A549 (cell line): Measurements from ENCODE around the gene GPNMB. TPM values are rescaled to one million over a fixed set of nuclear protein-coding genes. Genes with fewer than 3 reads are reported as not detected.

Source experiments
- ATAC-seq, 2 experiments: fragments of 200-7000 bp in 1 of 2; fragments of >200 bp in 1 of 2; cut with Nextera tagmentation in 1 of 2; cut with Tn5 transposase in 1 of 2; 3 replicates each; pipeline versions ENCODE4 v1.8.0 to v1.9.1; 2018 to 2020; ENCODE audit warnings: mild to moderate bottlenecking in 1 of 2, moderate library complexity in 1 of 2
- CTCF ChIA-PET: fragments of 300-600 bp; sonication (Branson Sonifier 250); formaldehyde crosslinking; extraction: SDS; loops from one replicate; lab custom pipeline; 2021; ENCODE audit warnings: antibody characterized with exemption, inconsistent platforms; lab: Yijun Ruan, JAX
- POLR2A ChIA-PET: fragments of 350-600 bp; formaldehyde crosslinking; extraction: SDS; loops from one replicate; lab custom pipeline; 2021; ENCODE audit warnings: antibody characterized with exemption, inconsistent platforms; lab: Yijun Ruan, JAX
- DNase-seq, 2 experiments: peaks; one replicate each; pipeline versions ENCODE4 v3.0.0 to v3.0.0-alpha.2; 2011 to 2016; ENCODE audit warnings: low read depth in 1 of 2, low spot score in 1 of 2
- FAIRE-seq: peaks from 2 replicates; lab custom pipeline; 2011; peaks lifted over from hg19 to GRCh38; lab: Jason Lieb, UNC
- H3K27ac ChIP-seq, 2 experiments: fragments of >200 bp; sonication (Bioruptor Twin); formaldehyde crosslinking; 3 replicates each; pipeline ENCODE4 v1.5.1; 2016 to 2017
- H3K4me1 ChIP-seq: fragments of >200 bp; sonication (Bioruptor Twin); formaldehyde crosslinking; 3 replicates; pipeline ENCODE4 v1.6.1; 2016
- H3K4me2 ChIP-seq: fragments of >200 bp; sonication (Bioruptor Twin); formaldehyde crosslinking; 3 replicates; pipeline ENCODE4 v1.6.1; 2016
- H3K4me3 ChIP-seq: fragments of >200 bp; sonication (Bioruptor Twin); formaldehyde crosslinking; 3 replicates; pipeline ENCODE4 v1.5.1; 2016
- H3K9me3 ChIP-seq: fragments of >200 bp; sonication (Bioruptor Twin); formaldehyde crosslinking; 3 replicates; pipeline ENCODE4 v1.6.1; 2016
- BCL3 ChIP-seq: fragments of >200 bp; sonication (Bioruptor Twin); formaldehyde crosslinking; IDR thresholded peaks from 3 replicates; pipeline ENCODE4 v1.6.1; 2016
- CEBPB ChIP-seq, 2 experiments: fragments of >200 bp in 1 of 2; sonication (Bioruptor Twin) in 1 of 2; formaldehyde crosslinking in 1 of 2; IDR thresholded peaks; 2 replicates each; pipeline ENCODE4 v1.6.1; 2012 to 2016
- ELK1 ChIP-seq: fragments of 150-350 bp; IDR thresholded peaks from 2 replicates; pipeline ENCODE4 v1.6.1; 2014; ENCODE audit warnings: low read depth, mild to moderate bottlenecking, low read length
- EP300 ChIP-seq, 2 experiments: fragments of >200 bp; sonication (Bioruptor Twin); formaldehyde crosslinking; IDR thresholded peaks; 2 replicates in 1 of 2; 3 replicates in 1 of 2; pipeline ENCODE4 v1.6.1; 2016 to 2017
- FOSB ChIP-seq: fragments of 250-450 bp; sonication (Bioruptor Pico); IDR thresholded peaks from 2 replicates; pipeline ENCODE4 v1.5.0; 2020; ENCODE audit warnings: mild to moderate bottlenecking, moderate library complexity
- FOXS1 ChIP-seq: fragments of 250-450 bp; sonication (Bioruptor Pico); IDR thresholded peaks from 2 replicates; pipeline ENCODE4 v1.5.0; 2020; ENCODE audit warnings: mild to moderate bottlenecking, moderate library complexity
- GATA3 ChIP-seq: IDR thresholded peaks from 2 replicates; pipeline ENCODE4 v1.6.1; 2012; ENCODE audit warnings: borderline replicate concordance
- HEYL ChIP-seq: fragments of 250-450 bp; sonication (Bioruptor Pico); IDR thresholded peaks from 2 replicates; pipeline ENCODE4 v1.8.0; 2021; ENCODE audit warnings: mild to moderate bottlenecking, moderate library complexity
- HMGXB4 ChIP-seq: fragments of 250-450 bp; sonication (Bioruptor Pico); IDR thresholded peaks from 2 replicates; pipeline ENCODE4 v1.5.0; 2021; ENCODE audit warnings: mild to moderate bottlenecking, moderate library complexity, borderline replicate concordance
- JUNB ChIP-seq: fragments of >200 bp; sonication (Bioruptor Twin); formaldehyde crosslinking; IDR thresholded peaks from 2 replicates; pipeline ENCODE4 v1.6.1; 2016
- KDM5A ChIP-seq: fragments of 200-600 bp; sonication (generic); IDR thresholded peaks from 2 replicates; pipeline ENCODE4 v1.6.1; 2016; ENCODE audit warnings: antibody characterized with exemption, mild to moderate bottlenecking
- MYC ChIP-seq: IDR thresholded peaks from 2 replicates; pipeline ENCODE4 v1.6.1; 2012; ENCODE audit warnings: mild to moderate bottlenecking, inconsistent platforms, low read length, improper control_type of control experiment, borderline replicate concordance
- NPAS2 ChIP-seq: fragments of 250-450 bp; sonication (Bioruptor Pico); IDR thresholded peaks from 2 replicates; pipeline ENCODE4 v1.8.0; 2022; ENCODE audit warnings: mild to moderate bottlenecking, moderate library complexity, borderline replicate concordance
- PBX3 ChIP-seq: IDR thresholded peaks from 2 replicates; pipeline ENCODE4 v1.6.1; 2012
- RAD21 ChIP-seq, 2 experiments: fragments of >200 bp in 1 of 2; sonication (Bioruptor Twin) in 1 of 2; formaldehyde crosslinking in 1 of 2; IDR thresholded peaks in 1 of 2; conservative IDR thresholded peaks in 1 of 2; 2 replicates in 1 of 2; 3 replicates in 1 of 2; pipeline ENCODE4 v1.6.1; 2012 to 2018; ENCODE audit warnings: inconsistent platforms in 1 of 2
- RARB ChIP-seq: fragments of 250-450 bp; sonication (Bioruptor Pico); IDR thresholded peaks from 2 replicates; pipeline ENCODE4 v1.8.0; 2021; ENCODE audit warnings: mild to moderate bottlenecking, moderate library complexity
- RCOR1 ChIP-seq: fragments of 150-350 bp; IDR thresholded peaks from 2 replicates; pipeline ENCODE4 v1.6.1; 2014; ENCODE audit warnings: antibody characterized with exemption, low read length, low read depth
- REST ChIP-seq: fragments of 200-600 bp; sonication (generic); IDR thresholded peaks from 2 replicates; pipeline ENCODE4 v1.6.1; 2016; ENCODE audit warnings: antibody characterized with exemption, mild to moderate bottlenecking, moderate library complexity
- RNF2 ChIP-seq: fragments of 200-600 bp; sonication (generic); IDR thresholded peaks from 2 replicates; pipeline ENCODE4 v1.6.1; 2016; ENCODE audit warnings: low read depth, mild to moderate bottlenecking, antibody characterized with exemption, moderate library complexity, borderline replicate concordance
- SMC3 ChIP-seq: fragments of >200 bp; sonication (Bioruptor Twin); formaldehyde crosslinking; IDR thresholded peaks from 3 replicates; pipeline ENCODE4 v1.6.1; 2018; ENCODE audit warnings: inconsistent platforms
- TFCP2L1 ChIP-seq: fragments of 250-450 bp; sonication (Bioruptor Pico); IDR thresholded peaks from 2 replicates; pipeline ENCODE4 v1.5.0; 2021; ENCODE audit warnings: mild to moderate bottlenecking
- TP53 ChIP-seq: fragments of 250-450 bp; sonication (Bioruptor Pico); IDR thresholded peaks from 2 replicates; pipeline ENCODE4 v1.5.0; 2021; ENCODE audit warnings: mild to moderate bottlenecking, moderate library complexity
- USF2 ChIP-seq: fragments of 450-650 bp; IDR thresholded peaks from 2 replicates; pipeline ENCODE4 v1.6.1; 2014; ENCODE audit warnings: antibody characterized with exemption
- ZSCAN20 ChIP-seq: fragments of 250-450 bp; sonication (Bioruptor Pico); IDR thresholded peaks from 2 replicates; pipeline ENCODE4 v1.8.0; 2022; ENCODE audit warnings: mild to moderate bottlenecking, moderate library complexity
- WGBS: methylation state at CpG from one replicate; pipeline ENCODE4 v1.1.6; 2017; ENCODE audit errors: missing lambda C conversion rate; 5-methylcytosine and 5-hydroxymethylcytosine counted together
- polyA plus RNA-seq, 4 experiments: library from polyadenylated mRNA; depleted of rRNA in 3 of 4; stranded (reverse); fragments of >200 nt; fragmentation: RNase III in 1 of 4; extraction: RNeasy Plus Mini Kit Qiagen cat#74134 plus additional on column Dnase treatment in 1 of 4; gene quantifications; 2 replicates in 3 of 4; 3 replicates in 1 of 4; pipeline ENCODE4 v1.2.3, GENCODE V29; 2011 to 2017

Gene GPNMB
- polyA plus RNA-seq, 2 of the 4 experiments (the other 2 are of a cell fraction): 3.3 to 4.7 TPM

- TF ChIP-seq RAD21 (conservative IDR thresholded peaks at IDR 0.05 in 1 of 2, IDR thresholded peaks at IDR 0.05 in 1 of 2) (no peak), ELK1 (no peak)
These were observed 2.9 kb downstream of the GPNMB start (continued) for GRCh38 chr7:23249486-23249885.

- Histone ChIP-seq H3K4me1 (no peaks in the 10 kb centered on the region), H3K4me3 (no peak overlapping the region), H3K4me2 (no peak overlapping the region), H3K9me3 (0 out of 3 replicates have a peak, but pooled peaks cover 5% of the 10 kb centered on the region), H3K27ac (no peak overlapping the region)
- POLR2A ChIA-PET: no interaction called here
- CTCF ChIA-PET: interaction anchor here (0.9 to 1.9 kb wide), 6 partner anchors 8 to 694 kb away, joined by 3 to 9 read pairs (median 3); no protein-coding TSS in a partner anchor
- no peak for DNase-seq
- no peak for FAIRE-seq
- TF ChIP-seq KDM5A (no peak), NPAS2 (no peak), EP300 (IDR thresholded peaks at IDR 0.05) (no peak), JUNB (no peak), RARB (no peak), TP53 (CRISPR knock-in tag) (no peak), RAD21 (conservative IDR thresholded peaks at IDR 0.05 in 1 of 2, IDR thresholded peaks at IDR 0.05 in 1 of 2) (no peak), HMGXB4 (CRISPR knock-in tag) (no peak)
- 37% methylated on average over 7 of the region's 7 CpGs for WGBS
- ATAC-seq: peak; percentile 27 to 56; a peak in 3 of 6 replicates
These were observed 7.6 kb downstream of the GPNMB start for GRCh38 chr7:23254051-23254681.

- DNase-seq (no peak), FAIRE-seq (no peak), ATAC-seq (no peak)
- Histone ChIP-seq H3K4me3 (no peak overlapping the region), H3K9me3 (0 out of 3 replicates have a peak, but pooled peaks cover 3% of the 10 kb centered on the region), H3K4me1 (no peaks in the 10 kb centered on the region), H3K4me2 (no peak overlapping the region), H3K27ac (no peak overlapping the region)
- POLR2A ChIA-PET: no interaction called here
- WGBS: 49% methylated on average over 7 of the region's 7 CpGs
- CTCF ChIA-PET: interaction anchor here (1.7 to 9.1 kb wide), 2 partner anchors 10 to 15 kb away, joined by 7 to 108 read pairs; partner anchors contain the start of gene GPNMB
- no peak for TF ChIP-seq JUNB
- TF ChIP-seq CEBPB (IDR thresholded peaks at IDR 0.05): no peak
- TF ChIP-seq FOSB (CRISPR knock-in tag): no peak
- TF ChIP-seq GATA3: no peak
- no peak for TF ChIP-seq REST
- TF ChIP-seq RNF2: no peak
- no peak for TF ChIP-seq HEYL (CRISPR knock-in tag)
- TF ChIP-seq EP300 (IDR thresholded peaks at IDR 0.05): no peak
- TF ChIP-seq RAD21 (conservative IDR thresholded peaks at IDR 0.05 in 1 of 2, IDR thresholded peaks at IDR 0.05 in 1 of 2): no peak
- TF ChIP-seq FOXS1 (CRISPR knock-in tag): no peak
- no peak for TF ChIP-seq ZSCAN20
- no peak for TF ChIP-seq RCOR1
- no peak for TF ChIP-seq PBX3
- no peak for TF ChIP-seq BCL3
- TF ChIP-seq USF2: no peak
- TF ChIP-seq SMC3: no peak
- TF ChIP-seq MYC: no peak
- no peak for TF ChIP-seq TFCP2L1 (CRISPR knock-in tag)
These were observed 10.2 kb downstream of the GPNMB start for GRCh38 chr7:23256731-23257130.
